ENCODE data around the gene SLC6A20. TPM values are rescaled to one million over a fixed set of nuclear protein-coding genes. Genes with fewer than 3 reads are reported as not detected.

Gene SLC6A20
- total and polyA plus RNA-seq, 2 donors from 2014 or later = 0.37 to 35.2 TPM

- intact Hi-C loops (cut with DNase I) = no loop called here
- TF ChIP-seq, protein P1, sequence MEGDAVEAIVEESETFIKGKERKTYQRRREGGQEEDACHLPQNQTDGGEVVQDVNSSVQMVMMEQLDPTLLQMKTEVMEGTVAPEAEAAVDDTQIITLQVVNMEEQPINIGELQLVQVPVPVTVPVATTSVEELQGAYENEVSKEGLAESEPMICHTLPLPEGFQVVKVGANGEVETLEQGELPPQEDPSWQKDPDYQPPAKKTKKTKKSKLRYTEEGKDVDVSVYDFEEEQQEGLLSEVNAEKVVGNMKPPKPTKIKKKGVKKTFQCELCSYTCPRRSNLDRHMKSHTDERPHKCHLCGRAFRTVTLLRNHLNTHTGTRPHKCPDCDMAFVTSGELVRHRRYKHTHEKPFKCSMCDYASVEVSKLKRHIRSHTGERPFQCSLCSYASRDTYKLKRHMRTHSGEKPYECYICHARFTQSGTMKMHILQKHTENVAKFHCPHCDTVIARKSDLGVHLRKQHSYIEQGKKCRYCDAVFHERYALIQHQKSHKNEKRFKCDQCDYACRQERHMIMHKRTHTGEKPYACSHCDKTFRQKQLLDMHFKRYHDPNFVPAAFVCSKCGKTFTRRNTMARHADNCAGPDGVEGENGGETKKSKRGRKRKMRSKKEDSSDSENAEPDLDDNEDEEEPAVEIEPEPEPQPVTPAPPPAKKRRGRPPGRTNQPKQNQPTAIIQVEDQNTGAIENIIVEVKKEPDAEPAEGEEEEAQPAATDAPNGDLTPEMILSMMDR (IDR thresholded peaks at IDR 0.05; ENCODE audit: borderline replicate concordance, extremely low read depth, insufficient read depth) = no peak
- Histone ChIP-seq H3K4me3 (ENCODE audit: low read length in 3 of 3) (no peak overlapping the region), H3K4me1 (ENCODE audit: control insufficient read depth in 2 of 3, insufficient read depth in 2 of 3, low read depth in 1 of 3, low read length in 3 of 3) (no peaks in the 10 kb centered on the region), H3K27me3 (ENCODE audit: control insufficient read depth, insufficient read depth, low read length) (no peaks in the 10 kb centered on the region), H3K36me3 (ENCODE audit: control insufficient read depth in 2 of 3, insufficient read depth in 3 of 3, low read length in 3 of 3) (no peaks in the 10 kb centered on the region), H3K27ac (ENCODE audit: low read depth in 2 of 2, low read length in 2 of 2) (no peak overlapping the region), H3K9ac (ENCODE audit: low read length in 3 of 3) (no peak overlapping the region), H3K9me3 (ENCODE audit: control insufficient read depth in 2 of 3, insufficient read depth in 1 of 3, low read length in 3 of 3) (no peaks in the 10 kb centered on the region)
- DNase-seq (no peak), FAIRE-seq (no peak)
Observed at GRCh38 chr3:45771831-45772230, 24.5 kb downstream of the SLC6A20 start.

GRCh38 chr3:45771166-45771775 lies 25.1 kb downstream of the SLC6A20 start:
- H3K9ac ChIP-seq (ENCODE audit: low read length in 3 of 3) = no peak overlapping the region
- intact Hi-C loops (cut with DNase I) = no loop called here
- DNase-seq = no peak
- H3K9me3 ChIP-seq (ENCODE audit: control insufficient read depth in 2 of 3, insufficient read depth in 1 of 3, low read length in 3 of 3) = no peaks in the 10 kb centered on the region
- no peak overlapping the region for H3K27ac ChIP-seq (ENCODE audit: low read depth in 2 of 2, low read length in 2 of 2)
- no peaks in the 10 kb centered on the region for H3K4me1 ChIP-seq (ENCODE audit: control insufficient read depth in 2 of 3, insufficient read depth in 2 of 3, low read depth in 1 of 3, low read length in 3 of 3)
- no peak for FAIRE-seq
- no peaks in the 10 kb centered on the region for H3K27me3 ChIP-seq (ENCODE audit: control insufficient read depth, insufficient read depth, low read length)
- H3K36me3 ChIP-seq (ENCODE audit: control insufficient read depth in 2 of 3, insufficient read depth in 3 of 3, low read length in 3 of 3) = no peaks in the 10 kb centered on the region
- TF ChIP-seq, protein P1 (IDR thresholded peaks at IDR 0.05; ENCODE audit: borderline replicate concordance, extremely low read depth, insufficient read depth) = no peak
- H3K4me3 ChIP-seq (ENCODE audit: low read length in 3 of 3) = no peak overlapping the region

- no peaks in the 10 kb centered on the region for H3K9me3 ChIP-seq (ENCODE audit: control insufficient read depth in 2 of 3, insufficient read depth in 1 of 3, low read length in 3 of 3)
- DNase-seq (no peak), FAIRE-seq (no peak)
- TF ChIP-seq, protein P1 (IDR thresholded peaks at IDR 0.05; ENCODE audit: borderline replicate concordance, extremely low read depth, insufficient read depth) = no peak
- H3K4me1 ChIP-seq (ENCODE audit: control insufficient read depth in 2 of 3, insufficient read depth in 2 of 3, low read depth in 1 of 3, low read length in 3 of 3) = no peaks in the 10 kb centered on the region
- H3K9ac ChIP-seq (ENCODE audit: low read length in 3 of 3) = no peak overlapping the region
- no peak overlapping the region for H3K27ac ChIP-seq (ENCODE audit: low read depth in 2 of 2, low read length in 2 of 2)
- intact Hi-C loops (cut with DNase I) = no loop called here
- H3K36me3 ChIP-seq (ENCODE audit: control insufficient read depth in 2 of 3, insufficient read depth in 3 of 3, low read length in 3 of 3) = no peaks in the 10 kb centered on the region
- H3K4me3 ChIP-seq (ENCODE audit: low read length in 3 of 3) = no peak overlapping the region
- H3K27me3 ChIP-seq (ENCODE audit: control insufficient read depth, insufficient read depth, low read length) = no peaks in the 10 kb centered on the region
Observed at GRCh38 chr3:45765958-45766357, 30.4 kb downstream of the SLC6A20 start.

All from kidney (tissue), 14 donors.